Panc1 (cell line): ENCODE results near the gene INPP5A.

Source experiments
- POLR2AphosphoS5 ChIP-seq: IDR thresholded peaks from 2 replicates; pipeline ENCODE4 v1.6.1; 2012; ENCODE audit warnings: mild to moderate bottlenecking, low read depth, low read length, moderate library complexity
- SIN3A ChIP-seq: IDR thresholded peaks from 2 replicates; pipeline ENCODE4 v1.6.1; 2012; ENCODE audit warnings: low read depth, mild to moderate bottlenecking, low read length, moderate library complexity, borderline replicate concordance; ENCODE audit not compliant: insufficient read depth
- TCF7L2 ChIP-seq: IDR thresholded peaks from 2 replicates; pipeline ENCODE4 v1.6.1; 2011; ENCODE audit warnings: mild to moderate bottlenecking, low read depth, low read length, inconsistent platforms
- TF ChIP-seq, protein P1 (sequence below): fragments of 450-650 bp; IDR thresholded peaks from 2 replicates; pipeline ENCODE4 v1.5.1; 2017; ENCODE audit warnings: mild to moderate bottlenecking

GRCh38 chr10:132627666-132628531 lies 90.3 kb downstream of the INPP5A start:
- TF ChIP-seq, protein P1, sequence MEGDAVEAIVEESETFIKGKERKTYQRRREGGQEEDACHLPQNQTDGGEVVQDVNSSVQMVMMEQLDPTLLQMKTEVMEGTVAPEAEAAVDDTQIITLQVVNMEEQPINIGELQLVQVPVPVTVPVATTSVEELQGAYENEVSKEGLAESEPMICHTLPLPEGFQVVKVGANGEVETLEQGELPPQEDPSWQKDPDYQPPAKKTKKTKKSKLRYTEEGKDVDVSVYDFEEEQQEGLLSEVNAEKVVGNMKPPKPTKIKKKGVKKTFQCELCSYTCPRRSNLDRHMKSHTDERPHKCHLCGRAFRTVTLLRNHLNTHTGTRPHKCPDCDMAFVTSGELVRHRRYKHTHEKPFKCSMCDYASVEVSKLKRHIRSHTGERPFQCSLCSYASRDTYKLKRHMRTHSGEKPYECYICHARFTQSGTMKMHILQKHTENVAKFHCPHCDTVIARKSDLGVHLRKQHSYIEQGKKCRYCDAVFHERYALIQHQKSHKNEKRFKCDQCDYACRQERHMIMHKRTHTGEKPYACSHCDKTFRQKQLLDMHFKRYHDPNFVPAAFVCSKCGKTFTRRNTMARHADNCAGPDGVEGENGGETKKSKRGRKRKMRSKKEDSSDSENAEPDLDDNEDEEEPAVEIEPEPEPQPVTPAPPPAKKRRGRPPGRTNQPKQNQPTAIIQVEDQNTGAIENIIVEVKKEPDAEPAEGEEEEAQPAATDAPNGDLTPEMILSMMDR: no peak
- TF ChIP-seq POLR2AphosphoS5: no peak
- TF ChIP-seq SIN3A: no peak
- TF ChIP-seq TCF7L2: no peak
